BJ (cell line): ENCODE data around the gene DDR2. TPM values are rescaled to one million over a fixed set of nuclear protein-coding genes. Genes with fewer than 3 reads are reported as not detected.
"Not testable (repeated sequence)": the region's sequence is repeated elsewhere in the genome, so short reads cannot be mapped to it uniquely, and the experiment has no call there.

Source experiments
- CTCF ChIA-PET: fragments of 350-600 bp; formaldehyde crosslinking; extraction: SDS; loops from one replicate; lab custom pipeline; 2021; ENCODE audit warnings: antibody characterized with exemption, inconsistent platforms; lab: Yijun Ruan, JAX
- POLR2A ChIA-PET: fragments of 300-600 bp; sonication (Branson Sonifier 250); formaldehyde crosslinking; extraction: SDS; loops from one replicate; lab custom pipeline; 2021; ENCODE audit warnings: antibody characterized with exemption; lab: Charles Lee
- DNase-seq: peaks from one replicate; pipeline ENCODE4 v3.0.0-alpha.2; 2011; ENCODE audit warnings: low read depth
- H3K27me3 ChIP-seq: 2 replicates; pipeline ENCODE4 v1.6.0; 2011; ENCODE audit warnings: low read length; ENCODE audit not compliant: control insufficient read depth, insufficient read depth
- H3K36me3 ChIP-seq: 2 replicates; pipeline ENCODE4 v1.5.1; 2011; ENCODE audit warnings: low read length; ENCODE audit not compliant: control insufficient read depth, insufficient read depth
- H3K4me3 ChIP-seq: 2 replicates; pipeline ENCODE4 v1.5.1; 2011; ENCODE audit warnings: low read depth, mild to moderate bottlenecking, control low read depth, low read length
- polyA minus RNA-seq: library from RNA; depleted of rRNA, polyadenylated mRNA; stranded (reverse); fragments of >200 nt; gene quantifications from 2 replicates; pipeline ENCODE4 v1.2.3, GENCODE V29; 2011; rRNA and poly(A)+ RNA removed
- polyA plus RNA-seq: library from polyadenylated mRNA; depleted of rRNA; stranded (reverse); fragments of >200 nt; gene quantifications from 2 replicates; pipeline ENCODE4 v1.2.3, GENCODE V29; 2011; rRNA removed
- TF ChIP-seq, protein P1 (sequence below): IDR thresholded peaks from 2 replicates; pipeline ENCODE4 v1.5.1; 2011; ENCODE audit warnings: low read depth, mild to moderate bottlenecking, control low read depth, inconsistent platforms, low read length, moderate library complexity; ENCODE audit not compliant: insufficient read depth

The DDR2 gene
- polyA plus RNA-seq, result 267 and 282 TPM in 2 replicates
- 348 and 481 TPM in 2 replicates for polyA minus RNA-seq

DNA sequence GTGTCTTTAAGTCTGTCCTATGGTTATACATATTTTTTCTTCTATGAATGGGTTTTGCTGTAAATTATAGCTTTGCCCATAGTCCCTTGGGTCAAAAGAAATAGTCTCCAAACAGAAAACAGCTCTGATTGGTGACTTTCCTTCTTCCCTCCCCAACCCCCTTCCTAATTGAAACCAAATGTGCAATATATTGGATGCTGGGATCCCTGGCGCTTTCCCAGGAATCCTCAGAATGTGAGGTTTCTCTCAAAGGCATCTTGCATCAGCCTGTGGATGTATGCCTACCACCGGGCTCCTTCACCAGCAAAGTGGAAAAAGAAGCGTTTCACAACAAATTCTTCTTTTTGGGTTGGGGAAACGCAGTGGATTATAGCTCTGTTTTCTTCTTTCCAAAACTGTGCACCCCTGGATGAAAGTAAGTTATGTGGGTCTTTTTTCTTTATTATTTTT lies at the start of gene DDR2:
TSS of gene DDR2 (plus strand) at position 248 of the 450 bp plus-strand sequence. CDS start 86,600 bp downstream, outside the sequence.
- Histone ChIP-seq H3K4me3 (peak within 1 kb of the TSS; percentile 69), H3K36me3 (no peaks in the 10 kb centered on the region), H3K27me3 (no peaks in the 10 kb centered on the region)
- peak; percentile 86 for DNase-seq
- POLR2A ChIA-PET, result interaction anchor here (0.6 to 1.5 kb wide), 7 partner anchors 27 to 1272 kb away, joined by 3 to 7 read pairs (median 5); no protein-coding TSS in a partner anchor
- CTCF ChIA-PET, result interaction anchor here (2.3 to 2.7 kb wide), 3 partner anchors 9 to 40 kb away, joined by 5 to 14 read pairs (median 8); no protein-coding TSS in a partner anchor
- TF ChIP-seq, protein P1, sequence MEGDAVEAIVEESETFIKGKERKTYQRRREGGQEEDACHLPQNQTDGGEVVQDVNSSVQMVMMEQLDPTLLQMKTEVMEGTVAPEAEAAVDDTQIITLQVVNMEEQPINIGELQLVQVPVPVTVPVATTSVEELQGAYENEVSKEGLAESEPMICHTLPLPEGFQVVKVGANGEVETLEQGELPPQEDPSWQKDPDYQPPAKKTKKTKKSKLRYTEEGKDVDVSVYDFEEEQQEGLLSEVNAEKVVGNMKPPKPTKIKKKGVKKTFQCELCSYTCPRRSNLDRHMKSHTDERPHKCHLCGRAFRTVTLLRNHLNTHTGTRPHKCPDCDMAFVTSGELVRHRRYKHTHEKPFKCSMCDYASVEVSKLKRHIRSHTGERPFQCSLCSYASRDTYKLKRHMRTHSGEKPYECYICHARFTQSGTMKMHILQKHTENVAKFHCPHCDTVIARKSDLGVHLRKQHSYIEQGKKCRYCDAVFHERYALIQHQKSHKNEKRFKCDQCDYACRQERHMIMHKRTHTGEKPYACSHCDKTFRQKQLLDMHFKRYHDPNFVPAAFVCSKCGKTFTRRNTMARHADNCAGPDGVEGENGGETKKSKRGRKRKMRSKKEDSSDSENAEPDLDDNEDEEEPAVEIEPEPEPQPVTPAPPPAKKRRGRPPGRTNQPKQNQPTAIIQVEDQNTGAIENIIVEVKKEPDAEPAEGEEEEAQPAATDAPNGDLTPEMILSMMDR, result no peak

DNA sequence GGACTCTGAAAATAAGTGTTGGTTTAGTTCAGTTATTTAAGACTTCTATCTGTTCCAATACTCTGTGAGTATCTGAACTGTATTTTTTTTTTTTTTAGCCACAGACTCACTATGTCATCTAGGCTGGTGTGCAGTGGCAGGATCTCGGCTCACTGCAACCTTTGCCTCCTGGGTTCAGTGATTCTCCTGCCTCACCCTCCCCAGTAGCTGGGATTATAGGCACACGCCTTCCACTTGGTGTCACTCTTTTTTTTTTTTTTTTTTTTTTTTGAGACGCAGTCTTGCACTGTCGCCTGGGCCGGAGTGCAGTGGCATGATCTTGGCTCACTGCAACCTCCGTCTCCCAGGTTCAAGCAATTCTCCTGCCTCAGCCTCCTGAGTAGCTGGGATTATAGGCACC lies 49.4 kb upstream of the DDR2 start:
- not testable (repeated sequence) for H3K36me3 ChIP-seq

GRCh38 chr1:162585101-162585500 lies 47.2 kb upstream of the DDR2 start:
- DNase-seq, CTCF ChIA-PET, H3K36me3 ChIP-seq, H3K4me3 ChIP-seq, H3K27me3 ChIP-seq: not testable (repeated sequence)
- POLR2A ChIA-PET, result interaction anchor here (0.6 kb wide), 1 partner anchor 69 kb away, joined by 5 read pairs; no protein-coding TSS in a partner anchor

More for the DNA sequence above, 49.4 kb upstream of the DDR2 start:
- POLR2A ChIA-PET, H3K4me3 ChIP-seq, DNase-seq, H3K27me3 ChIP-seq: not testable (repeated sequence)
- CTCF ChIA-PET, result interaction anchor here (0.6 kb wide), 1 partner anchor 292 kb away, joined by 4 read pairs; no protein-coding TSS in a partner anchor

- H3K4me3 ChIP-seq, result no peak overlapping the region
- peaks cover 5% of the 10 kb centered on the region for H3K36me3 ChIP-seq
- TF ChIP-seq, protein P1, result no peak
- no peaks in the 10 kb centered on the region for H3K27me3 ChIP-seq
- ChIA-PET POLR2A (no interaction called here), CTCF (no interaction called here)
- no peak for DNase-seq
Measured at GRCh38 chr1:162587347-162587746, 44.9 kb upstream of the DDR2 start.

DNA sequence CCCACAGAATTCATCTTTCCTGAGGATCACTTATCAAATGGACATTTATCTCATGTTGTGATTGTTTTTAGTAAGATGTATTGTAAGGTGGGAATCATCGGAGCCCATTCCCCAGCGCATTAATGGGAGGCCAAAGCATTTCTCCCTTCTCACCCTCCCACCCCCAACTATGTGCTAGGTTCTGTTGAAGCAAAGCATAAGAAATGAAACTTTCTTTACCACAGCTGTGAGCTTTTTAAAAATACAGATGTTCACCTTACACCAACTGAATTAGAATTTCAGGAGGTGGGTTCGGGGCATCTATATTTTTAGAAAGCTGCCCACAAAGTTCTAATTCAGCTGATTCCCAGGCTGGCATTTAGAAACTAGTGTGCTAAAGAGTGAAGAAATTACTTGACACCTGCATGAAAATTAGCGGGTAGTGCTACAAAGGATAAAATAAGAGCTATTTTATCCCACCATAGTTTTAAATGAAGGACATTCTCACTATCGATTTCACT lies 44.5 kb upstream of the DDR2 start:
- TF ChIP-seq, protein P1, result no peak
- ChIA-PET POLR2A (no interaction called here), CTCF (no interaction called here)
- no peak for DNase-seq
- Histone ChIP-seq H3K36me3 (peaks cover 5% of the 10 kb centered on the region), H3K4me3 (no peak overlapping the region), H3K27me3 (no peaks in the 10 kb centered on the region)

- ChIA-PET POLR2A (no interaction called here), CTCF (interaction anchor here (0.7 to 1.3 kb wide), 2 partner anchors 12 to 443 kb away, joined by 3 to 4 read pairs; no protein-coding TSS in a partner anchor)
- Histone ChIP-seq H3K27me3 (no peaks in the 10 kb centered on the region), H3K36me3 (peaks cover 8% of the 10 kb centered on the region), H3K4me3 (no peak overlapping the region)
- TF ChIP-seq, protein P1, result no peak
- DNase-seq, result no peak
Measured at GRCh38 chr1:162590101-162590500, 42.2 kb upstream of the DDR2 start.
